Measurements from ENCODE around the gene ZNF836.

- TF ChIP-seq EP300 (IDR thresholded peaks at IDR 0.05; ENCODE audit: low read depth) (no peak), CTCF (IDR thresholded peaks at IDR 0.05) (no peak)
Observed at GRCh38 chr19:52191389-52191788, 20.0 kb upstream of the ZNF836 start.

All from transverse colon (tissue), 3 donors.